HG03064 (cell line): Measurements from ENCODE around the gene ADAM8.
"Not testable (repeated sequence)": the region's sequence is repeated elsewhere in the genome, so short reads cannot be mapped to it uniquely, and the experiment has no call there.

Source experiments
- ATAC-seq: cut with Tn5 transposase; IDR thresholded peaks from one replicate; pipeline ENCODE4 v1.9.1; 2021; ENCODE audit warnings: low read depth; ENCODE audit not compliant: unreplicated experiment

Gene ADAM8

DNA sequence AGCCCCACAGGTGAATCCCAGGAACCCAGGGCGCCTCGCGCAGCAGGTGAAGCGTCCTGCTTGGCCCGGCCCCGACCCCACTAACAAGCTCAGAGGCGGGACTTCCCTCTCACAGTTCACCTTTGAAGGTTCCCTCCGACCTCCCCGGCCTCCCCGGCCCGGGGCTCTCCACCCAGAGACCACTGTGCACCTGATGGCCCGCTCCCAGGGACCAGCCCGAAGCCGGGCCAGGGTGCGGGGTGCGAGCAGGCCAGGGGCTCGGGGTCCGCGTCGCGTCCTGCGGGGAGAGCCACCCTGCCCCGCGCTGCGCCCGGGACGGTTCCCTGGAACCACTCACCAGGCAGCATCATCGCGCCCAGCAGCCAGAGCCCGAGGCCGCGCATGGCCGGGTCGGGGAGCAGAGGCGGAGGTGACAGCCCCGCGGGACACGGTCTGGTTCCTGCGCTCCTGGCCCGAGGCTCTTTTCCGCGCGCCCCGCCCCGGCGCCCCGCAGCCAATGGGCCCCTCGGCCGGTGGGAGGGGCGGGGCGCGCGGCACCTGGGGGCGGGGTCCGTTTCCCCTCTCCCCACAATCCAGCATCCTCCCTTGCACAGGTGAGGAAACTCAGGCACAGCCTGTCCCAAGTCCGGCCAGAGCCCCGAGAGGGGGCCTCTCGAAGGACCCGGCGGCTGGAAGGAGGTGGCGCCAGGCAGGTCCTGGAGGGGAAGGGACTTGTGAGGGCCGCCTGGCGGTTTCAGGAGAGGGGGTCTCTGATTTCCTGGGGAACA is at the start of gene ADAM8:
ADAM8 (minus strand) TSS at position 434 of the 767 bp plus-strand sequence; CDS start at position 383, 51 bp downstream.
- ATAC-seq = peak; percentile 39

DNA sequence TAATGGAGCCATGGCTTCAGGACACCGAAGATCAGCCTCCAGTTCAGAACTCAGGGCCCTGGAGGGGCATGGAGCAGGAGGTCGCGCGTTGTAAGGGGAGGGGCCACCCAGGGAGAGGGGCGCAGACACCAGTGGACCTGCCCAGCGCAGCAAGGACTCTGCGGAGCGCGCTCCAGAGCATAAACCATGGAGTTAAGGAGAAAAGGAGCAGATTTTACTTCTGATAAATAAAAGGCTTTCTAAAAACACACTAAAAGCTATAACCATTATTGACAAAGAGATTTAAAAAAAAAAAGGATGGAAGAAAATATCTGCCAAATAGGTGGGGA is 49.5 kb upstream of the ADAM8 start:
- no peak for ATAC-seq

DNA sequence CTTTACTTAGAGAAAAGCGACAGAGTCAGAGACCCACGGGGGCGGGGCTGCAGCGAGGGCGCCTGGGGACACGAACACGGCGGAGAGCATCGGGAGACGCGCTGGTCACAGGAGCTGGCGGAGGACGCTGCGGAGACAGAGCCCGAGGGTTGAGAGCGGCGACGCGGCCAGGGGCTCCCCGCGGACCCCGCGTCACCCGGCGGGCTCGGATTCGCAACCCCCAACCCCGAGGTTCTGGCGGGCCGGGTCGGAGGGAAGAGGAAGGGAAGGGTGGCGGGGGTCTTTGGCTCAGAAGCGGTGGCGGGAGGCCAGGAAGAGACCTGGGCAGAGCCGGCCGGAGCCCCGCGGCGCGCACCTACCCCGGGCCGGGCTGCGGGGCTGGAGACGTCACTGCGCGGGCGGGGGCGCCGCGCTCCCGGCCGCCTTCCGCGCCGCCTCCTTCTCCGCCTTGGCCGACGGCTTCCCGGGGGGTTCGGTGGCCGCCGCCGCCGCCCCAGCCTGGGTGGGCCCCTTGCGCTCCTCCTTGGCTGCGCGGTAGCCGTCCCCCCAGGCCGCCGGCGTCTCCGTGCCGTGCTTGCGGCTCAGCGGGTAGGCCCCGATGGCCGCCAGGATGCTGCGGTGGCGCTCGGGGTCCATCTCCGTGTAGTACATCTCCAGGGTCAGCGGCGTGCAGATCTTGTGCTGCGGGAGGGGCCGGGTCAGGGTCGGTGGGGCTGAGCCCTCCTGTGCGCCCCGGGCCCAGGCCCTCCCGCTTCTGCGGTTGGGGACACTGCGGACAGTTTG is 49.0 kb upstream of the ADAM8 start:
- no peak for ATAC-seq

- no peak for ATAC-seq
These were observed 48.2 kb upstream of the ADAM8 start for GRCh38 chr10:133324857-133325260.

DNA sequence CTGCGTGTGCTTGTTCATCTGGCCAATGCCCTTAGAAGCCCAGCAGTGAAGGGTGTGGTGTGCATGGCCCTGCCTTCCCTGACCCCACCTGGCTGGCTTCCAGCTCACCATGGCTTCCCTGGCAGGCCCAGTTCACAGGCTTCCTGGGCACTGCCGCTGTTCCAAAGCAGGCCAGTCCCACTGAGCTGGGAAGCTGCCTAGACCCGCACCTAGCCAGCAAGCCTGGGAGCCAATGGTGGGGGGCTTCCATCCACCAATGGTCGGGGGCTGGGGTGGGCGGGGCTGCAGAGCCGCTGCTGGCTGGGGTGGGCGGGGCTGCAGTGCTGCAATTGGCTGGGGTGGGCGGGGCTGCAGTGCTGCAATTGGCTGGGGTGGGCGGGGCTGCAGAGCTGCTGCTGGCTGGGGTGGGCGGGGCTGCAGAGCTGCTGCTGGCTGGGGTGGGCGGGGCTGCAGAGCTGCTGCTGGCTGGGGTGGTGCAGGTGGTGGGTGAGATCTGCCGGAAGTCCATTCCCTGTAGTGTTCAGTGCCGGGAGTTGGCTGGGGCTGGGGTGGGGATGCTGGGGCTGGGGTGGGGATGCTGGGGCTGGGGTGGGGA is 47.6 kb upstream of the ADAM8 start:
- no peak for ATAC-seq

- not testable (repeated sequence) for ATAC-seq
These were observed 45.5 kb upstream of the ADAM8 start for GRCh38 chr10:133322064-133322709.

GRCh38 chr10:133320852-133321422 is 44.3 kb upstream of the ADAM8 start:
- not testable (repeated sequence) for ATAC-seq

DNA sequence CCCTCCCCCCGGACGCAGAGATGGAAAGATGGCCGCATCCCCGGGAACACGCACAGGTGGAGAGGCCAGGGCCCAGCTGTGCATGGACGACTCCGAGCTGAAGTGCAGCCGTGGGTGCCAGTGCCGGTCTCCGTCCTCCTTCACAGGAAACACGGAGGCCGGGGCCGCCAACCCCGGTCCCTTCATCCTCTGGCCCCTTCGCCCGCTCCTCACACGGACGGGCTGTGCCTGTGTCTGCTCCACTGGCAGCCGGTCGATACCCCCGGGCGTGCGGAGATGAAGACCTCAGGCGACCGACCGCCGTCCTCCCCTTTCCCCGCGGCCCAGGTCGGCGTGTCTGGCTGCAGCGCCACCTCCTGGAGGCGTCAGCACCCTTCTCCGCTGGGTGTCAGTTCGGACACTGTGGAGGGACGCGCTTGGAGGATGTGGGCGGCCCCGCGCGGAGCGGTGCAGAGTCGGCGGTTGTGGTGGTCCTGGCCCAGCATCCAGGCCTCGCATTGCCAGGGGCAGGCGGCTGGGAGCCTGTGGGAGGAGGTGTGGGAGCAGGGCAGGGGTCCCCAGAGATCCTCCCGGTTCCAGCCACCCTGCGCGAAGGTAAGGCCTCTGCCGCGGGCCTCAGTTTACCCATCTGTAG is 41.9 kb upstream of the ADAM8 start:
- ATAC-seq = no peak

- ATAC-seq = no peak
These were observed 40.1 kb upstream of the ADAM8 start for GRCh38 chr10:133316732-133317131.

- ATAC-seq = no peak
These were observed 39.6 kb upstream of the ADAM8 start for GRCh38 chr10:133316266-133316665.

DNA sequence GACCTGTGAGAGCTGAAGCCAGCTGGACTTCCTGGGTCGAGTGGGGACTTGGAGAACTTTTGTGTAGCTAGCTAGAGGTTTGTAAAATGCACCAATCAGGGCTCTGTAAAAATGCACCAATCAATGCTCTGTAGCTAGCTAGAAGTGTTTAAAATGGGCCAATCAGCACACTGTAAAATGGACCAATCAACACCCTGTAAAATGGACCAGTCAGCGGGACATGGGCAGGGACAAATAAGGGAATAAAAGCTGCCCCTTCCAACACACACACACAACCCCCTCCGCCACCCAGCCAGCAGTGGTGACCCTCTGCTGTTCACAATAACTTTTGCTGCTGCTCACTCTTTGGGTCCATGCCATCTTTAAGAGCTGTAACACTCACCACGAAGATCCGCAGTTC is 39.2 kb upstream of the ADAM8 start:
- no peak for ATAC-seq

GRCh38 chr10:133314911-133315310 is 38.2 kb upstream of the ADAM8 start:
- ATAC-seq = no peak

GRCh38 chr10:133313192-133313591 is 36.5 kb upstream of the ADAM8 start:
- no peak for ATAC-seq

GRCh38 chr10:133312769-133313145 is 36.1 kb upstream of the ADAM8 start:
- no peak for ATAC-seq

- ATAC-seq = no peak
These were observed 35.5 kb upstream of the ADAM8 start for GRCh38 chr10:133312016-133312768.

GRCh38 chr10:133311570-133311969 is 34.9 kb upstream of the ADAM8 start:
- no peak for ATAC-seq

DNA sequence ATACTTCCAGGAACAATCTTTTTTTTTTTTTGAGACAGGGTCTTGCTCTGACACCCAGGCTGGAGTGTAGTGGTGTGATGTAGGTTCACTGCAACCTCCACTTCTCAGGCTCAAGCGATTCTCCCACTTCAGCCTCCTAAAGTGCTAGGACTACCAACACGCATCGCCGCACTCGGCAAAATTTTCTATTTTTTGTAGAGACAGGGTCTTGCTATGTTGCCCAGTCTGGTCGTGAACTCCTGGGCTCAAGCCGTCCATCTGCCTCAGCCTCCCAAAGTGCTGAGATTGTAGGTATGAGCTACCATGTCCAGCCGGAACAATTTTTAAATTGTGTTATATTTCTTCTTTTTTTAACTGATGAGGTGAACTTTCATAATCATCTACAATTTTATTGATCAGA is 34.1 kb upstream of the ADAM8 start:
- no peak for ATAC-seq

GRCh38 chr10:133310399-133310755 is 33.7 kb upstream of the ADAM8 start:
- ATAC-seq = no peak

DNA sequence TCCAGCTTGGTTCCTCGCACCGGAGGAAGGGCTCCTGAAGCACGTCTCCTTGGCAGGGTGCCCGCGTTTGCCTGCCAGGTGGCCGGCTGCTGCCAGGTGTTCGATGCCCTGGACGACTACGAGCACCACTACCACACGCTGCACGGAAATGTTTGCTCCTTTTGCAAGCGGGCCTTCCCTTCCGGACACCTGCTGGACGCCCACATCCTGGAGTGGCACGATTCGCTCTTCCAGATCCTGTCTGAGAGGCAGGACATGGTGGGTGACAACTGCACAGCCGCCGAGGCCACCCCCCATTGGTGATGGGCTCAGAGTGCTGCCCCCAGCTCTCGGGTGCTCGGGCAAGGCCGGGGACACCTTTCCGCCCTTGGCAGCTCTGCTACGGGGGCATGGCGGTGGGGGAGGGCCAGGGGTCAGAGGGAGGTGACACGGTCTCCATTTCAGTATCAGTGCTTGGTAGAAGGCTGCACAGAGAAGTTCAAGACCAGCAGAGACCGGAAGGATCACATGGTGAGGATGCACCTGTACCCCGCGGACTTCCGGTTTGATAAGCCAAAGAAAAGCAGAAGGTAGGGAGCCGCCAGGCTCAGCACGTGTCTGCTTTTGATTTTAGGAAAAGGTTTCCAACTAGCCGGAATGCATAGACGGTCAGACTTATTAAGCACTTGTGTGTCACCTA is 33.2 kb upstream of the ADAM8 start:
- ATAC-seq = no peak
